AG10803 (cell line): ENCODE results near the gene UBALD1.

Source experiments
- DNase-seq: peaks from one replicate; pipeline ENCODE4 v3.0.0; 2010; ENCODE audit warnings: low read depth
- H3K4me3 ChIP-seq: 2 replicates; pipeline ENCODE4 v1.5.1; 2011; ENCODE audit warnings: mild to moderate bottlenecking, low read length, control low read depth
- TF ChIP-seq, protein P1 (sequence below): conservative IDR thresholded peaks from 2 replicates; pipeline ENCODE4 v1.5.1; 2011; ENCODE audit warnings: mild to moderate bottlenecking, low read length, control low read depth, inconsistent platforms

UBALD1 gene

DNA sequence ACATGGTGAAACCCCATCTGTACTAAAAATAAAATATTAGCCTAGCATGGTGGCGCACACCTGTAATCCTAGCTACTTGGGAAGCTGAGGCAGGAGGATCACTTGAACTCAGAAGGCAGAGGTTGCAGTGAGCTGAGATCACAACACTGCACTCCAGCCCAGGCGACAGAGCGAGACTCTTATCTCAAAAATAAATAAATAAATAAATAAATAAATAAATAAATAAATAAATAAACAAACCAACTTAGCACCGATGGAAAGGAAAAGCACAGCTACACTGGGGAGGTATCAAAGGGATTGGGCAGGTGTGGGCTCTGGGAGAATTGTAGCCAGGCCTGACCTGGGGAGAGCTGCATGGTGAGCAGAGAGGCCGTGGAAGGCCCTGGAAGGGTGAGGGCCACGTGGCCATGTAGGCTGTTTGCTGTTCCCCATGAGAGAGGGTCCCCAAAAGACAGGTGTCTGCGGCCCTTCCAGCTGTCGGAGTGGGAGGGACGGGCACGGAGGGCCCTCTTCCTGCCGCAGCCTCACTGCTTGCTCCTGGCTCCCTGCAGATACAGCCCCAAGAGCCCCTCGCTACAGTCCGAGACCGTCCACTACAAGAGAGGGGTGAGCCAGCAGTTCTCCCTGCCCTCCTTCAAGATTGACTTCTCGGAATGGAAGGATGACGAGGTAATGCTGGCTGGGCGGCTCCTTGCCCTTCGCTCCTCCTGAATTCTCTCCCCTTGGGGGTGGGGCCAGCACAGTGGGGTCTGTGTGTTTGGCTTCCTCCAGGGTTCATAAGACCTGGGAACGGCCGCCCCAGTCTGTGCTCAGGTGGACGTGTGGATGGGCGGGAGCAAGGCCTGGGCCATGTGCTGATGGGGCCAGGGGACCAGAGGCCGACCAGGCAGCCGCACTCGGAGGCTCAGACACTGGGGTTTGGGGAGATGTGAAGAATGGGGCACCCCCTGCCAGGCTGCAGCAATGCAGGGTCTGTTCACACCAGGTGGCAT, 42.3 kb upstream of the UBALD1 start:
- H3K4me3 ChIP-seq: no peak overlapping the region

DNA sequence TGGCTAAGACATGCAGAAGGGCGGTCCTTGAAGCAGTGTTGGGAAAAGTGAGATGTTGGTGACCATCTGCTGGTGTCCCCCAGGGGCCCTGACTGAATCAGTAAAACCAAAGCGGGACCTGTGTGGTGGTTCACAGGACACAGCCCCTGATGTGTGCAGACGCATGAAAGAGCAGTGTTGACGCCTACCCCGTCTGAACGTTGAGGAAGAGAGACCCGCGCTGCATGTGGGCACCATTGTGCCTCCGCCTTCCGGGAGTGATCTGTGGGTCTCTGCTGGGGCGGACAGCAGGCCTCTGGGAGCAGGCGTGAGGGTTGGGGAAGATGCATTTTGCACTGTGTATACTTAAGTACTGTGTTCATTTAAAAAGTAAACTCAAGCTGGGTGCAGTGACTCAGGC, 41.5 kb upstream of the UBALD1 start:
- H3K4me3 ChIP-seq: no peak overlapping the region
- TF ChIP-seq, protein P1, sequence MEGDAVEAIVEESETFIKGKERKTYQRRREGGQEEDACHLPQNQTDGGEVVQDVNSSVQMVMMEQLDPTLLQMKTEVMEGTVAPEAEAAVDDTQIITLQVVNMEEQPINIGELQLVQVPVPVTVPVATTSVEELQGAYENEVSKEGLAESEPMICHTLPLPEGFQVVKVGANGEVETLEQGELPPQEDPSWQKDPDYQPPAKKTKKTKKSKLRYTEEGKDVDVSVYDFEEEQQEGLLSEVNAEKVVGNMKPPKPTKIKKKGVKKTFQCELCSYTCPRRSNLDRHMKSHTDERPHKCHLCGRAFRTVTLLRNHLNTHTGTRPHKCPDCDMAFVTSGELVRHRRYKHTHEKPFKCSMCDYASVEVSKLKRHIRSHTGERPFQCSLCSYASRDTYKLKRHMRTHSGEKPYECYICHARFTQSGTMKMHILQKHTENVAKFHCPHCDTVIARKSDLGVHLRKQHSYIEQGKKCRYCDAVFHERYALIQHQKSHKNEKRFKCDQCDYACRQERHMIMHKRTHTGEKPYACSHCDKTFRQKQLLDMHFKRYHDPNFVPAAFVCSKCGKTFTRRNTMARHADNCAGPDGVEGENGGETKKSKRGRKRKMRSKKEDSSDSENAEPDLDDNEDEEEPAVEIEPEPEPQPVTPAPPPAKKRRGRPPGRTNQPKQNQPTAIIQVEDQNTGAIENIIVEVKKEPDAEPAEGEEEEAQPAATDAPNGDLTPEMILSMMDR: no peak
- DNase-seq: no peak

More for the DNA sequence above, 42.3 kb upstream of the UBALD1 start:
- DNase-seq: no peak
- TF ChIP-seq, protein P1: no peak

DNA sequence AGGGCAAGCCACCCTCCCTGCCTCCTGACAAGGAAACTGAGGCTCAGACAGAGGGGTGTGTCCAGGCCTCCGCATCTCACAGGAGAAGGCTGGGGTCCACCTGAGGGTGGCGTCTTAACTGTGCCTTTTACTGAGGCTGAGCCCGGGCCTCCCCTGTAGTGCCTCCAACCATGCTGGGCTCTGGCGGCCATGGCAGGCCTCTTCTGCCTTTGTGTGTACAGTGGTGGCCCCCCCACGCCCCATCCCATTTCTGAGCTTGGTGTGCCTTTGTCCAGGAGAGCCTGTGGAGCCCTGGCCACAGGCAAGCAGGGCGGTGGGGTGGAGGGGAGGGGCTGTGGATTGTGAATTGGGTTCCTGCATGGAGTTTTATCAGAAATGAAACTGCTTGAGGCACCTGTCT, 41.1 kb upstream of the UBALD1 start:
- no peak for DNase-seq
- TF ChIP-seq, protein P1: no peak
- H3K4me3 ChIP-seq: no peak overlapping the region

DNA sequence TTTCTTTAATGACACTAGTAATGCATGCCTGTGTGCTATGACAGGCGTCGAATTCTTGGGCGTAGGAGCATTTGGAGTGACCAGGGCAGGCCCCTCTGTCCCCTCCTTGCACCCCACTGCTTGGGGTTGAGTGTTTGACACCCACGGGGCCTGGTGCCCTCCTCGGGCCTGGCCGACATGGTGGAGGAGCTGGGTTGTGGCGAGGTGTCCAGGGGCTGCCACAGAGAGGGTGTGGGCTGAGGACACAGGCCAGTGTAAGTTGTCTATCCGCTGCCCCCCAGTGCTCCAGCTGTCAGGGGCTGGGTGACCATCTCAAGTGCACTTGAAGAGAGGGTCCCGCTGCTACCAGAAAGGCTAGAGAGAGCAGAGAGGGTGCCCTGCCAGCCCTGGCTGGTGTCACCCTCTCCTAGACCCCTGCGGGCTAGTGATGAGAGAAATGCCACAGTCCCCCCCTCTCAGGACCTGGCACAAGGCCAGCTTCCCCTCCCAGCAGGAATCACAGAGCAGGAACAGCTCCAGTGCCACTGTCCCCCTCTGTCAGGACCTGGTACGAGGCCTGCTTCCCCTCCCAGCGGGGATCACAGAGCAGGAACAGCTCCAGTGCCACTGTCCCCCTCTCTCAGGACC, 40.4 kb upstream of the UBALD1 start:
- H3K4me3 ChIP-seq: no peak overlapping the region
- no peak for DNase-seq
- TF ChIP-seq, protein P1: no peak

DNA sequence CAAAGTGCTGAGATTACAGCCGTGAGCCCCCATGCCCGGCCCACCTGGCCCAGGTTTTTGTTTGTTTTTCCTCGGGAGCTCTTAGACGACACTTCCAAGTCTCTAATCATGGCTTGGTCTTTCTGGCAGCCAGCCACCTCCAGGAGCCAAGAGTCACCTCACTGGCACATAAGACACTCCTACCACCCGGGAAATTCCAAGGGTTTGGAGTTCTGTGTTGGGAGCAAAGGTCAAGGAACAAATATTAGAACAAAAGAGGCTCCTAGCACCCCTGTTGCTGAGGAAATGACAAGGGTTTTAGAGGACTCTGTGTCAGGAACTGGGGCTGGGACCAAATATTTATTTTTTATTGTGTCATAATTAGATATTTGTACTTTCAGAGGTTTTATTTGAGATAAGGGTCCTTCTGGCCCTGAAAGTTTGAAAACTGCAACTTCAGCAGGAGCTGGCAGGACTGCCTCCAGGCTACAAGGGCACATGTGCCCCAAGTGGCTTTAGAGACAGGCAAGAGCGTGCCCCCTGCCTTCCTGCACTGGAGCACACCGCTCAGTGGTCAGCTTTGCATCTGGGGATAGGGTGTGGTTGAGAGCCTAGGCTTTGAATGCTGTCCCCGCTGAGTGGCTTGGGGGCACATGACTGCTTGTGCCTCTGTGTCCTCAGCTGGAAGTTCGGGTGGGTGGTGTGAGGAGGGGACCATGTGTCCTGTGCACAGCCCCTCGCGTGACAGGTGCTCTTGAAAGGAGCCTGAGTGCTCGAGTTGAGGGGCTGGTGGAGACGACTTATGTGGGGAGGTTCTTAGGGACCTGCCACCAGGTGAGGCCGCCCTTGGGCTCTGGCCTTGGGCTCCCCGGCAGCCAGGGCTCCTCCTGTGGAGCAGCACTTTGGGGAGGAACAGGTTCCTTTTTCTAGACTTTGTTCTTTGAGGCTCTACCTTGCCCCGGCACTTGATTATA, 39.6 kb upstream of the UBALD1 start:
- no peak overlapping the region for H3K4me3 ChIP-seq
- DNase-seq: no peak
- TF ChIP-seq, protein P1: no peak

DNA sequence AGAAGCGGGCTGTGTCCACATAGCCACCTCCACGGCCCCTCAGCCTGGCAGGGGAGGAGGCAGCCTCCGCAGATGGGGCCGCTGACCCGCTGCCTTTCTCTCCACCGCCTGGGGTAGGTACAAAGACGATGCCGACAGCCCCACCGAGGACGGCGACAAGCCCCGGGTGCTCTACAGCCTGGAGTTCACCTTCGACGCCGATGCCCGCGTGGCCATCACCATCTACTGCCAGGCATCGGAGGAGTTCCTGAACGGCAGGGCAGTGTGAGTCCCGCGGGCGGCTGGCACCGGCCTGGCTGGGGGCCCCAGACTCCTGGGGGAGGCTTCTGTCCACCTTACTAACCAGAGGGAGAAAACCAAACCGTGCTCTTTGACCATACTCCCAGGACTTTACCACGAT, 37.9 kb upstream of the UBALD1 start:
- no peak overlapping the region for H3K4me3 ChIP-seq
- DNase-seq: no peak
- TF ChIP-seq, protein P1: no peak
